ENCODE results near the gene PLEKHG4B.
"Not testable (repeated sequence)": the region's sequence is repeated elsewhere in the genome, so short reads cannot be mapped to it uniquely, and the experiment has no call there.

The PLEKHG4B gene

GRCh38 chr5:189976-190365, 98.0 kb downstream of the PLEKHG4B start:
- DNase-seq = no peak

DNA sequence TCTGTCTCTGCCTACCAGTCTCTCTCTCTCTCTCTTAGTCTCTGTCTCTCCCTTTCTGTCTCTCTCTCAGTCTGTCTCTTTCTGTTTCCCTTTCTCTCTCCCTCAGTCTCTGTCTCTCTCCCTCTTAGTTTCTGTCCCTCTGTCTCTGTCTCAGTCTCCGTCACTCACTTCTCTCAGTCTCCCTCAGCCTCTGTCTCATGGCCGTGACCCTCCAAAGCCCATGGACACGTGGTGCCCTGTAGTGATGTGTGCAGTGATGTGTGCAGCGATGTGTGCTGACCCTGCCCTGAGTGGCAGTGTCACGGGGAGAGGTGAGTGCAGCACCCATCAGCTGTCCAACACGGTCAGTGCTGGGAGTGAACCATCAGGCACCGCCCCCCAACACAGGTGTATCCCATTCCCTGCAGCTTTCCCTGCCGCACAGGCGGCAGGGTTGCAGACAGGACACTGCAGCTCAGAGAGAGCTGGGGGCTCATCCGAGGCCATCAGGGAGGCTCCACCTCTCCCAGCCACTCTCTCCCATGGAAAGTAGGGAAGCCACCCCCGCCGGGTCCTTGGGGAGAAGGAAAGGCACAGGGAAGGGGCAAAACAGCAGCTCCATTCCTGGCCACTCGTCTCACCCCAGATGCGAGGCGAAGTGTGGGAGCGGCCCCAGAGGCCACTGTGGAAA, 98.5 kb downstream of the PLEKHG4B start:
- DNase-seq = no peak

DNA sequence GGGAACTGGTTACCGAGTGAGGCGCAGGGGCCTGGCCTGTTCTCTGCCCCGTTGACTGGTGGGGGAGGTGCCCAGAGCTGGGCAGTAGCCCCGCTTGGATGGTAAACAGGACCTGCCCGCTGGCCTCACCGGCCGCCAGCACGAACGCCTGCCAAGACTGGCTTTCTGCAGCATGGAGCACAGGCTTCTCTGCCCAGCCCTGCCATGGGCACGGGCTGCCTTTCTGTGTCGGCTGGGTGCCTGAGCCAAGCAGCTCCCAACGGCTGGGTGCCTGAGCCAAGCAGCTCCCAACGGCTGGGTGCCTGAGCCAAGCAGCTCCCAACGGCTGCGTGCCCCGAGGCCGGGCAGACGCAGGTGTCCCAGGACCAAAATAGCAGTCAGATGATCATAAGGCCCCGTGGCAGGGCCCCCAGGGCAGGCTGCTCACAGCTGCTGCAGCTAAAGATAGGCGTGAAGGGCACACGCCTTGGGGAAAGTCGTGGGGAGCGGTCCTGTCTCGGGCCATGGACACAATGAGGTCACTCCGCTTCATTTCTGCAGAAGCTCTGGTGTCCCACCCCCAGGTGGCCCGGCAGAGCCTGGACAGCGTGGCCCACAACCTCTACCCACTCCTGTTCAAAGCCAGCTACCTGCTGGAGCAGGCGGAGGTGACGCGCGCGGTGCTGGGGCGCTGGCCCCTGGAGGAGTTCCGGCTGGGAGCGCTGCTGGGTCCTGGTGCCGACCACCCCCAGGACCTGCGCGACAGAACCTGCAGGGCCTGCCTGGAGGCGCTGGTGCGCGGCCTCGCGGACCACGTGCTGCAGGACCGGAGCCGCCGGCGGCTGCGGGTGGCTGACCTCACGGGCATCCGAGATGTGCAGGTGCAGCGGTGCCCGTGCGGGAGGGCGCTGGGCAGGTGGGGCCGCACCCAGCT, 99.3 kb downstream of the PLEKHG4B start, which contains the start of gene LRRC14B:
Gene LRRC14B (plus strand): TSS at position 460 of the 913 bp plus-strand sequence. CDS start 44 bp downstream, at position 504.
- peak; percentile 24 for DNase-seq

DNA sequence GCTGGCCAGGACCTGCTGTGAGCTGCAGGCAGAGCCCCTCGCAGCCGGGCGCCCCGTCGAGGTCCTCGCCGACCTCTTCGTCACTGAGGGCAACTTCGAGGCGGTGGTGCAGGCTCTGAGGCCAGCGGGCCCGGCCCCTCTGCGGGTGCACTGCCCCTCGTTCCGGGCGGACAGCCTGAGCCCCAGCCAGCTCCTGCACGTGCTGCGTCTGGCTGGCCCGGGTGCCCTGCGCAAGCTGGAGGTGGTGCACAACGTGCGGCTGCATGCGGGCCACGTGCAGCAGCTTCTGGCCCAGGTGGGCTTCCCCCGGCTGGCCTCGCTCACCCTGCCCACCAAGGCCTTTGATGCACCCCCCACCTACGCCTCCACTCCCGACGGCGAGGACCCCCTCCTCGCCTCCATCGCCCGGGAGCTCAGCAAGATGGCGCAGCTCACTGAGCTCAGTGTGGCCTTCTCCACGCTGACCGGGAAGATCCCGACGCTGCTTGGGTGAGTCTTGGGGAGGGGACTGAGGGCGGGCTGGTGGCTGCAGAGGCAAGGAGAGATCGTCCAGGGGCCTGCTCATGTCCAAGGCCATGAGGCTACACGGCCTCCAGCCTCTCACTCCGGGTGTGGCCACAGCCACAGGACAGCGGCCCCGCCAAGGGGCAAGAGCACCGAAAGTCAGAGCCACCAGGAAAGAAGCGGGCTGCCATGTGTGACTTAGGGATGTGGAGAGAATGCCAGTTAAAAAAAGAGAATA, 100.2 kb downstream of the PLEKHG4B start:
- DNase-seq = no peak

- no peak for DNase-seq
Observed at GRCh38 chr5:192691-192969, 100.7 kb downstream of the PLEKHG4B start.

- no peak for DNase-seq
Observed at GRCh38 chr5:192970-193831, 101.2 kb downstream of the PLEKHG4B start.

DNA sequence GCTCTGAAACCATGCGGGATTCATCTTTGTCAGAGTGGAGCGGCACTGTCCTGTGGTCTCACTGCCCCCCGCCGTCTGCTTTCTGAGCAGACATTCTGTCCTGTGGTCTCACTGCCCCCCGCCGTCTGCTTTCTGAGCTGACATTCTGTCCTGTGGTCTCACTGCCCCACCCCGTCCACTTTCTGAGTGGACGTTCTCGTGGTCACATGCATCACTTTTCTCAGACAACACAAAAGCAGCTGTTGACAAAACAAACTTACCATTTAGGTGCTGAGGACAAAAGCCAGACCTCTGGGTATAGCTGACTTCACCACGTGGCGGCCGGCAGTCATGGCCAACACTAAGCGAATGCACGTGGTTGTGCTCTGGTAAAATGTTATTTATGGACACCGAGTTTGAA, 102.1 kb downstream of the PLEKHG4B start:
- no peak for DNase-seq

GRCh38 chr5:194603-195209, 102.7 kb downstream of the PLEKHG4B start:
- DNase-seq = no peak

- DNase-seq = no peak
Observed at GRCh38 chr5:195401-196160, 103.6 kb downstream of the PLEKHG4B start.

DNA sequence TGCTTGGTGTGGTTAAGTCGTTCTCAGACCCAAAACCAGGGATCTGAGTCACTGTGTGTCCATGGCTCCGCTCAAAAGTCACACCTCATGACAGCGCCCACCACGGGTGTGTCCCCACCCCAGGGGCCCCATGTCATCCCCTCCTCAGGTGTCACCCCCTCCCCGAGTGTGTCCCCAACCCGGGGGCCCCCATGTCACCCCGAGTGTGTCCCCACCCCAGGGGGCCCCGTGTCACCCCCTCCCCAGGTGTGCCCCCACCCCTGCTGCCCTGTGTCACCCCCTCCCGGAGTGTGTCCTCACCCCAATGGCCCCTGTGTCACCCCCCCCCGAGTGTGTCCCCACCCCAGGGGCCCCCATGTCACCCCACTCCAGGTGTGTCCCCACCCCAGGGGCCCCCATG, 104.4 kb downstream of the PLEKHG4B start:
- DNase-seq = no peak

- not testable (repeated sequence) for DNase-seq
Observed at GRCh38 chr5:197031-197430, 105.1 kb downstream of the PLEKHG4B start.

DNA sequence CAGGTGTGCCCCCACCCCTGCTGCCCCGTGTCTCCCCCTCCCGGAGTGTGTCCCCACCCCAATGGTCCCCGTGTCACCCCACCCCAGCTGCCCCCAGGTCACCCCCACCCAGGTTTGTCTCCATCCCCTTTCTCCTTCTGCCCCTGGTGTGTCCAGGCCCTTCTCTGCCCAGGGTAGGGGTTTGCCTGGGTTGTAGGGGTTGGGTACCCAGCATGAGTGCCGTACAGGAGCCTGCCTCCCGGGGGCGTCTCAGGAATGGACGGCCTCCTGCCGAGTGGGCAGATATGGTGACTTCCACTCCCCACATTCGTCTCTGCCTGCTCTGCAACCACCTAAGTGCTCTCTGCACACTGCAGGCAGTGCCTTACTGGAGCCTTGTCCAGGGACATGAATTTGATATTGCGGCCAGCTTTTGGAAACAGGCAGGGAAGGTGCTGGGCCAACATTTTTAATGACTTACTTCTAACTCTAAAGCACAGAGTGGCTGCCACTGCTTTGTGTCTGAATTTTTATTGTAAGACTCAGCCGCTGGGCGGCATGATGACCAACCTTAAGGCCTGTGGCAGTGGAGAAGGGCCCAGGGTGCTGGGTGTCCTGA, 106.0 kb downstream of the PLEKHG4B start:
- no peak for DNase-seq

DNA sequence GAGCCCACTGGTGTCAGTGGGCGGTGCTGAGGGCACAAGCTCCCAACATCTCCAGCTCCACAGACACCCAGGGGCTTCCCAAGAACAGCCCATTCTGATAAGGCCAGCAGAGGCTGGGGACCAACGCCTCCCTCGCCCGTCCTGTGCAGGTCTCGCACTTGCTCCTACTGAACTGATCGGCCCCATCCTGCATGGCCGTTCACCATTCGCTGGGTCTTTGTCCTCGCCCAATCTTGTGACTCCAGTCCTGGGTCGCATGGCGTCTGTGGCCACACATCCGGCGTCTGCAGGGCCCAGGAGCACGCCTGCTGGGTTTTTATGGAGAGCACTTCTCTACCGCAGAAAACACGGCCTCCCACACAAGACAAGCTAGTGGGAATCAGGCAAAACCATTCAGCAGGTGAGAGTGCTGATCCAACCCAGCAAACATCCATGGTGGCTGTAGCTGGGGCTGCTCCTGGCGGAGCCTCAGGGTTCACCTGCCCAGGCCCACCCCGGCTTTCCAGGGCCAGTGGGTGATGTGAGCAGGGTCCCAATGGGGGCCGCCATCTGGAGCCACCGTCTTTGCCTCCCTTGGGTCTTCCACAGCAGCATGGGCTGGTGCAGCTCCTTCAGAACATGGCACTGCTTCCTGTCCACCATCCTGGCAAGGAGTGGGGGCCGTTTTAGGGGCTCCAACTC, 106.7 kb downstream of the PLEKHG4B start:
- no peak for DNase-seq

DNA sequence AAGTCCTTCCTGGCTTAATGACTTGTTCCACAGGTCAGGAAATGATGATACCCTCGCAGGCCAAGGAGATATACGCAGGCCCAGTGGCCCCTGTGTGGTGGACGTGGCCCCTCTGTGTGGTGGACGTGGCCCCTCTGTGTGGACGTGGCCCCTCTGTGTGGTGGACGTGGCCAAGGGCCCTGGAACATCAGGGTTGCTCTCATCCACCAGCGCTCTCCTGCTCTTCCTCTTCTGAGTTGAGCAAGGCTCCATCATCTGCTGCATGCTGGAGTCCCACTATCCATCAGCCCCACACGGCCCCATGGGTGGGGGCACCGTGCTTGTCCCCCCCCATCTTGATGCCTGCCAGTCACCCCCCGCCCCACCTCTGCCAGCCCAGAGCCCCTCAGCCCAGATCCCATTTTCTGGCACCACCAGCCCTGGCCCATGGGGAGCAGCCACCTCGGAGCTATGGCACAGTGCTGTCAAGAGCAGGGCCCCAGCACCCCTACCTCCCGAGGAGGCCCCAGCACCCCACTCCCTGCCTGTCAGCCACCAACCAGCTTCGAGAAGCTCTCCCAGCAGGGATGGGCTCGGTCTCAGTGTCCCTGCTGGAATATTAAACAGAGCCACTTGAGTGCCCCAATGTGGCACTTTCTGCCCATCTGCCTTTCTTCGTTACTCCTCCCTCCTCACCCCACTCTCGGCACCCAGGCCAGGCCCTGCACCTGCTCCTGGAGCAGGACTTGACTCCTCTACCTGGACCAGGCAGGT, 107.4 kb downstream of the PLEKHG4B start:
- no peak for DNase-seq

DNA sequence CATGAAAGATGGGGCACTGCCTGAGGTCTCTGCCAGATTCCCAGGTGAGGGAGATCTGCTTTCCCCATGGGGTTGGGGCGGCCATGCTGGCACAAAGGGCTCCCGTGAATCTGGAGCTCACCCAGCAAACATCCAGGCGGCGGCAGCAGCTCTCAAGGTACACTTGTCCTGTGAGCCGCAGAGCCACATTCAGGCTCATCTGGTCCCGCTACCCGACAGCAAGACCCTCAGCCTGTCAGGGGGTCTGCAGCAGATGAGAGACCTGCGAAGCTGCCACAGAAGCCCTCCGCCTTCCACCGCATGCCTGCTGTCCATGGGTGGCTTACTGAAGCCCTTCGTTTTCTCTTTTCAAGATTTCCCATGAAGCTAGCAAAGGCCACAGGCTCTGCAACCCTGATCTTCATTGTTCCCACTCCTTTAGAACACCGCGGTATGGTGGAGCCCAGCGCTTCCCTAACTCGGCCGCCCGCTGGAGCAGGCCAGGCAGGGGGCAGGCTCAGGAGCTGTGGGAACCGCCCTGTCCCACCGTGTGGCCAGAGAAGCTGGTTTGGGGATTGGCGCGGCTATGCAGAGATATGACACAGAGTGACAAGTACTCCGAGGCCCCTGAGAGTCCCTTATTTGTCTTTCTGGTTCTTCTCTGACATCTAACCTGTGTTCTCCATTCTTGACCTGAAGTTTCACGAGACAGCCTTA, 108.1 kb downstream of the PLEKHG4B start:
- no peak for DNase-seq

DNA sequence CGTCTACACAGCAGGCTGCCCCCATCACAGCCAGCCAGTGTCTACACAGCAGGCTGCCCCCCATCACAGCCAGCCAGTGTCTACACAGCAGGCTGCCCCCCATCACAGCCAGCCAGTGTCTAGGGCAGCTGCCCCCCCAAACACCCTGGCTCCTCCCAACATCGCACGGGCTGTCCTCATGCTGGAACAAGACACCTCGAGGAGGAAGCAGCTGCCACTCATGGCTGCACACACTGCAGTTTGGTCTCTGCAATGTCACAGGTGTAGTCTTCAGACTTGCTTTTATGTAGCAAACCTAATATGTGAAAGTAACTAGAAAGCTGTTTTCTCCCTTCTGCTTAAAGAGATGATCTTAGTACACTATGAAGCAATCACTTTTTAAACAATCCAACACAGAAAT, 109.0 kb downstream of the PLEKHG4B start:
- DNase-seq = no peak

DNA sequence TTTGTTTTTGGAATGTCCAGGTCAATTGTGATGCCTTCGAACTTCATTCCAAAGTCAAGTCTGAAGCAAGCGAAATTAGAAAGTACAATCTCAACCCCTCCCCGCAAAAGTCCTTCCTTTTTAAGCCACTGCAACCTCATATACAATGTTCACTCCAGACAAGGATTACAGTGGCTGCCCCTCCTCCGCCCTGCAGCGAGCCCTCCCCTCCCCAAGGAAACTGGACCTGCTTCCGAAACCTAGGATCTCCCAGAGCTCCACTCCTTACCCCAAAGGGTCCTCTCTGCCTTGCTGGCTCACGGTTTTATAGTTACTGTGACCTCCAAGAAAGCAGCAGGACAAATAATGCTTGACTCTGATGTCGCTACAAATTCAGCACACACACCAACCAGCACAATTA, 109.7 kb downstream of the PLEKHG4B start:
- DNase-seq = no peak

DNA sequence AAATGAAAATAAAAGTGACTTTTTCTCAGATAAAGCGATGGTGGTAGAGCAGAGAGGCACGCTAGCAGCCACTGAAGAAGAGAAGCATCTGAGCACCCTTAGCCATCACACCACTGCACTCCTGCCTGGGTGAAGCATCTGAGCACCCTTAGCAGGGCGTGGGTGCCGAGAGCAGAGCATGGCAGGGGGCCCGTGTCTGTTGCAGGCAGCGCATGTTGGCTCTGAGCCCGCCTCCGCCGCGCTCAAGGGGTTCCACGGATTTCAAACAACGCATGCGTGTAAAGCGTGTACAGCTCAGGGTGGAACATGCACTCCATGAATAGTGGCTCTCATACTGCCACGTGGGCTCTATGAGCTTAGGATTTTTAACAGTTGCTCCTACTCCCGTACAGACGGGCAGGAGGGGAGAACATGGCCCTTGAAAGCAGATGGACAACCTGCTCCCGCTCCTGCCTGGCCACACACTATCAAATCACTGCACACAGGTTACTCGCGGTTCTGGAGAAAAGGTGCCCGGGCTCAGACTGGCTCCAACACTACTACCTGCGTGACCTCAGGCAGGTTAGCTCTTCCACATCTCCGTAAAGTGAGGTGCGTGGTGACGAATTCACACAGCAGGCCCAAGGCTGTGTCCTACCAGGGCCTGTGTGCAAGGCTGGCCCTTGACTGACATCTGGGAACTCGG, 111.4 kb downstream of the PLEKHG4B start:
- DNase-seq = no peak
